ENCODE data around the gene ZNF670. TPM values are rescaled to one million over a fixed set of nuclear protein-coding genes. Genes with fewer than 3 reads are reported as not detected.

ZNF670 gene
- total RNA-seq, 1 experiment from 2014 or later: 13.9 TPM

GRCh38 chr1:247113094-247113497, 34.5 kb upstream of the ZNF670 start:
- Histone ChIP-seq H3K4me1 (ENCODE audit: insufficient read depth, low read length) (no peaks in the 10 kb centered on the region; the same call in 1 of the 2 replicates), H2BK5ac (ENCODE audit: insufficient read length, low read length) (no peak overlapping the region), H4K91ac (ENCODE audit: insufficient read length, low read depth, low read length) (no peak overlapping the region), H3K18ac (ENCODE audit: insufficient read length, low read depth, low read length) (no peak overlapping the region), H3T11ph (ENCODE audit: low read length) (no peak overlapping the region), H3K4me2 (ENCODE audit: insufficient read depth, insufficient read length, low read length) (no peak overlapping the region), H2BK12ac (ENCODE audit: insufficient read length, low read depth, low read length) (no peak overlapping the region), H3K4ac (ENCODE audit: low read depth, low read length) (no peak overlapping the region), H2BK120ac (ENCODE audit: low read depth, low read length, poor library complexity, severe bottlenecking) (no peak overlapping the region), H2AK5ac (ENCODE audit: insufficient read length, low read length) (no peak overlapping the region), H4K20me1 (ENCODE audit: control insufficient read depth, insufficient read depth, insufficient read length) (no peaks in the 10 kb centered on the region), H2AFZ (ENCODE audit: low read length) (no peak overlapping the region), H3K23me2 (ENCODE audit: insufficient read length, low read depth, low read length, poor library complexity, severe bottlenecking) (peaks cover 8% of the 10 kb centered on the region), H2BK15ac (ENCODE audit: low read depth, low read length) (no peak overlapping the region), H3K79me1 (ENCODE audit: insufficient read depth, low read depth, low read length, poor library complexity, severe bottlenecking) (no peaks in the 10 kb centered on the region), H3K9me3 (ENCODE audit: control insufficient read depth, low read depth, low read length) (no peaks in the 10 kb centered on the region), H3K56ac (ENCODE audit: insufficient read length, low read depth, low read length) (no peak overlapping the region), H3K27me3 (ENCODE audit: insufficient read depth, low read length) (peaks cover 4% of the 10 kb centered on the region; the same call in 1 of the 2 replicates), H4K8ac (replicated peaks; ENCODE audit: insufficient read length, low read depth, low read length) (no peak overlapping the region), H2BK20ac (ENCODE audit: low read depth, low read length, poor library complexity, severe bottlenecking) (no peak overlapping the region), H3K23ac (ENCODE audit: insufficient read length, low read depth, low read length) (no peak overlapping the region), H3K9ac (ENCODE audit: extremely low read depth, insufficient read length, low read length) (no peak overlapping the region), H3K14ac (ENCODE audit: insufficient read depth, low read length) (no peak overlapping the region), H3K79me2 (ENCODE audit: insufficient read depth, low read length) (no peaks in the 10 kb centered on the region), H3K27ac (ENCODE audit: insufficient read length, low read depth, low read length) (no peak overlapping the region), H4K5ac (ENCODE audit: insufficient read length, low read depth, low read length) (no peak overlapping the region)
- no peak overlapping the region for H3K27ac Mint-ChIP-seq
- H3K36me3 Mint-ChIP-seq (ENCODE audit: insufficient read depth in 1 of 3, low read depth in 3 of 3): peaks cover 0 to 4% (median 0%) of the 10 kb centered on the region in 3 experiments; a peak in 3 of 7 replicates
- peak overlapping the region; percentile 54 to 74; a peak in 1 of 5 replicates for H3K4me3 Mint-ChIP-seq
- no peak for TF ChIP-seq CTCF (conservative IDR thresholded peaks at IDR 0.05)
- no peak for DNase-seq
- peaks cover 4 to 11% of the 10 kb centered on the region in 2 experiments for H3K4me1 Mint-ChIP-seq
- no CpG with 5 or more reads among the region's 5 CpGs for WGBS (ENCODE audit: extremely low coverage, insufficient read length, low lambda C conversion rate)
- H3K27me3 Mint-ChIP-seq (ENCODE audit: low read depth): peaks cover 53% of the 10 kb centered on the region
- peaks cover 0 to 3% of the 10 kb centered on the region in 2 experiments; a peak in 4 of 5 replicates for H3K9me3 Mint-ChIP-seq
